Measurements from ENCODE around the gene ANXA6. TPM values are rescaled to one million over a fixed set of nuclear protein-coding genes. Genes with fewer than 3 reads are reported as not detected.
A peak's percentile ranks its signal among the peaks of the same experiment; 100 is the strongest.

ANXA6 gene
- total RNA-seq, 1 experiment from 2014 or later = 331 TPM

DNA sequence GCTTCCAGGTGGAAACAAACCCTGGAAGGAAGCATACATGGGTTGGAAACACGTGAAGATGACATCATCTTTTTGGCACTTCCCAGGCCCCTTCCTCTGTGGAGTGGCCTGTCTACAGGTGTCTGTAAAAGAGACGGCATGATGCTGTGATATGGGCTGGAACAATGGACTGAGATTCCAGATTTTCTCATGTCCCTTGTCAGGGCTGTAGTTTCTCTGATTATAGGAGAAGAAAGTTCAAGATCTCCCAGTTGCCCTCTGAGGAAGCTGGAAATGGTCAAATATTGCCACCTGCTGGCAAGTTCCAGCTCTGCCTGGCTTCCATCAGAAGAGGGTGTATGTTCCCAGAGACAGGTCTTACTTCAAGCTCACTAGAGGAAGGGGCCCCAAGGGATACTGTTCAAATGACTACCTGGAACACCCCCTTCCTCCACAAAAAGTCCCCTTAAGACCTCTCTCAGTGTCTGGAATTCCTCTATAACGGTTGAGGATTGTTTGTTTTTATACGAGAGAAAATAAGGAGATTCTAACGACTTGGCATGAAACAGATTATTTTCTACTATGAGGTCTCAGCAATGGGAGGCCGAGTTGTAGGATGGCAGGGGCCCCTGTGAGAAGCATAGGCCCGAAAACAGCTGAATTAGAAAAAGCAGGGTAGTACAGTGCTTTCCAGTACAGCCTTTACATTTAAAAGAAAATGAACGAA is 7.3 kb upstream of the ANXA6 start:
- no peak overlapping the region for H3K4me3 ChIP-seq
- H3K27me3 ChIP-seq = no peaks in the 10 kb centered on the region
- H3K9me3 ChIP-seq = no peaks in the 10 kb centered on the region
- H3K36me3 ChIP-seq = no peaks in the 10 kb centered on the region
- DNase-seq = peak; percentile 59

DNA sequence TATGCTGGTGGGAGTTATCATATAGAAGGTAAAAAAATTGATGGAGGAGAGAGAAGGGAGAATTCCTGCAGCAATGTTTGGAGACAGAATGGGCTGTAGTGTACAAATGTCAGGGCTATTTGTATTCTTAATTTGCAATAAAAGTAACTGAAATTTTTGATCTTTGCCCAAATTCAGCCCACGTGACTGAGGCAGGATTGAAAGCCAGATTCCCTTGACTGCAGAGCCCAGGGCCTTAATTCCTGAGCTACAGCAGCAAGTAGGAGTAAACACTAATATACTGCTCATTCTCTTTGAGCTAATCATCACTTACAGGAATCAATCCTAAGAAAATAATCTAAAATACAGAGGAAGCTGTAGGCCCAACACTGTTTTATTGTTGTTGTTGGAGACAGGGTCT is 5.2 kb upstream of the ANXA6 start:
- Histone ChIP-seq H3K36me3 (no peaks in the 10 kb centered on the region), H3K9me3 (no peaks in the 10 kb centered on the region), H3K27me3 (no peaks in the 10 kb centered on the region), H3K4me3 (no peak overlapping the region)
- DNase-seq = no peak

DNA sequence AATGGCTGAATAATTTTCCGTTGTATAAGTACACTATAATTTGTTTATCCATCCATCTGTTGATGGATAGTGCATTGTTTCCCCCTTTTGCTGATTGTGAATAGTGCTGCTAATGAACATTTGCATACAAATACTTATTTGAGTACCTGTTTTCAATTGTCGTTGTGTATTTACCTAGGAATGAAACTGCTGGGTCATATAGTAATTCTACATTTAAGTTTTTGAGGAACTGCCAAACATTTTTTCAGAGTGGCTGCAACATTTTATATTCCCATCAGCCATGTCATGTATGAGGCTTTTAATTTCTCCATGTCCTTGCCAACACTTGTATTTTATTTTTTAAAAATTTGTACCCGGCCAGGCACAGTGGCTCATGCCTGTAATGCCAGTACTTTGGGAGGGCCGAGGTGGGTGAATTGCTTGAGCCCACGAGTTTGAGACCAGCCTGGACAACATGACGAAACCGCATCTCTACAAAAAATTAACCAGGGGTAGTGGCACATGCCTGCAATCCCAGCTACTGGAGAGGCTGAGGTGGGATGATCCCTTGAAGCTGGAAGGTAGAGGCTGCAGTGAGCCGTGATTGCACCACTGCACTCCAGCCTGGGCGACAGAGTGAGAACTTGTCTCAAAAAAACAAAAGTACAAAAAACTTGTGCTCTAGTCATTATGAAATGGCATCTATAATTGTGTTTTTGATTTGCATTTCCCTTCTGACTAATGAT is 2.2 kb upstream of the ANXA6 start:
- H3K27me3 ChIP-seq = no peaks in the 10 kb centered on the region
- DNase-seq = no peak
- no peaks in the 10 kb centered on the region for H3K9me3 ChIP-seq
- peaks cover 8% of the 10 kb centered on the region; the same call in 1 of the 2 replicates for H3K36me3 ChIP-seq
- H3K4me3 ChIP-seq = no peak overlapping the region

DNA sequence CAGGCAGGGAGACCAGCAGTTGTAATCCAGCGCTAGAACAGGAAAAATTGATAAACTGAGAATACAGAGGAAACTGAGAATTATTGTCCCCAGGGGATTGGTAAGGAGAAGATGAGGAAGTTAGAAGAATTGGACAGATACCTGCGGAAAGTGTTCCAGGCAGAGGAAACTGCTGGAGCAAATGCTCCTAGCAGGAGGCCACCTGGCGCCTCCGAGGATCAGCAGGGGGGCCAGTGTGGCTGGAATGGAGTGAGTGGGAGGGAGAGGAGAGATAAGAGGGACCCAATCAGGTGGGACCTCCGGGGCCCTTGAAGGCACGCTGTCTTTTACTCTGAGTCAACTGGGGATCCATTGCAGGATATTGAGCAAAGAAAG is 695 bp upstream of the ANXA6 start:
- Histone ChIP-seq H3K9me3 (no peaks in the 10 kb centered on the region), H3K27me3 (no peaks in the 10 kb centered on the region), H3K36me3 (peaks cover 18% of the 10 kb centered on the region), H3K4me3 (peak overlapping the region; percentile 84)
- DNase-seq = no peak

DNA sequence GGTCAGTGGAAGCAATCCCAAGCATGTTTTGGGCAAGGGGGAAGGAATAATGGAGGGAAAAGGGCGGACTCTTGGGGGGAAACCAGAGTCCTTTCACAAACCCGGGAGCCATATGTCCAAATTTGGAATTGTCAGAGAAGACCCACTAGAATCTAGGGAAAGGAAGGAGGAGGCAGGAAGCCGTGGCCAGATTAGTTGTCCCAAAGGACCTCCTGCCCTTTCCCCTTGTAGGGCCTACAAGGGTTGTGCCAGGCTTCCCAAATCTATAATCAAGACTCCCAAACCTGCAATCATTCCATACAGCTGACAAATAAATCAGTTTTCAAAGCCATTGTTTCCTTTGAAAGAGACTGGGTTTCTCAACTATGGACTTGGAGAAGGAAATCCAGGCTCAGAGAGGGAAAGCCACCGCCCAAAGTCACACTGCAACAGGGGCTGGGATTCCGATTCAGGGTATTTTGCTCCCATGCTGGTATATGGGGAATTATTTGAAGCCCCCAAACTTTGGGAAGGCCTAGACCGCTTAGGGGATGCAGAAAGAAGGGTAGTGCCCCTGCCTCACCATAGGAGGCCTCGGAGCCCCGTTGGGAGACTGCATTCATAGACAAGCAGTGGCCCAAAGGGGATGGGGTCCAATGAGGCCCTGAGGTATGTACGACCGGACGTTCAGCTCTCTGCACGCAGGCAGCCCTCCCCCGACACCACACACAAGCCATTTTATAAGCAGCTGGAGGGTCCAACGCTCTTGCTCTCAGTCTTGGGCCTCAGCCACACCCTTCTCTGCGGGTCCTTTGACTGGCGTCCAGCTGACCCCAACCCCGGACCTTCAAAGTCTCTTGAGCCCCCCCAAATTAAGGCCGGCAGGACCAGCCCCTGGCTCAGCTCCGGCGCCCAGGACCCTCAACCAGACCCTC is 815 bp downstream of the ANXA6 start:
- H3K36me3 ChIP-seq = peaks cover 20% of the 10 kb centered on the region
- H3K27me3 ChIP-seq = no peaks in the 10 kb centered on the region
- peak; percentile 60 for DNase-seq
- H3K4me3 ChIP-seq = peak overlapping the region; percentile 84
- H3K9me3 ChIP-seq = no peaks in the 10 kb centered on the region

DNA sequence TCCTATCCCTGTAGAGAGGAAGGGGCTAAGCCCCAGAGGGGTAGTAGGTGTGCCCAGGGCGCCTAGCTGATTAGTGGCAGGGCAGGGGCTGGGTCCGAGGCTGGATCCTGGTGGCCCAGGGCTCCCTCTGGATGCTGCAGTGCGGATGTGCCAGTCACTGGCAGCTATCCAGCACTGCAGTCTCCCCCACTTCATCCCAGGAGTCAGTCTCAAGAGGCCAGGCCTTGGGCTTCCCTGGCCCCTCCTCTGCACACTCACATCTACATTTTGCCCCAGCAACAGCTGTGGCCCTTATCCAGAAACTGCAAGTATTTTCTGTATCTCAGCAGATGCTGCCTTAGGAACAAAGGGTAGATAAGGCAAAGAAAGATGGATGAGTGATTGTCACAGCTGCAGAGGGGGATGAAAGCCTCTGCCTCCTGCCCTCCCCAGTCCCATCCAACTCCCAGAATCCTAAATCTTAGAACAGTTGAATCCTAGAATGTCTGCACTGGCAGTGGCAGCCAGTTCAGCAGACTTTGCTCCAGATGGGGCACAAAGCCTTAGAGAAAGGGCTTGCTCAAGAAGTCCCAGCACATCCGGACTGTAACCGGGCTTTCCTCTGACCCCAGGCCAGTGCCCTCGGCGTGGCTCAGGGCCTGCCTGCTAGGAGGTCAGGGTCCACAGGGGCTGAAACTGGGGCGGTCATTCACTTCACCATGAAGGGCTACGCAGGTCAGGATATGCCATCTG is 1.6 kb downstream of the ANXA6 start:
- H3K36me3 ChIP-seq = peaks cover 20% of the 10 kb centered on the region
- peak overlapping the region; percentile 84 for H3K4me3 ChIP-seq
- peak; percentile 11 for DNase-seq
- no peaks in the 10 kb centered on the region for H3K27me3 ChIP-seq
- no peaks in the 10 kb centered on the region for H3K9me3 ChIP-seq

DNA sequence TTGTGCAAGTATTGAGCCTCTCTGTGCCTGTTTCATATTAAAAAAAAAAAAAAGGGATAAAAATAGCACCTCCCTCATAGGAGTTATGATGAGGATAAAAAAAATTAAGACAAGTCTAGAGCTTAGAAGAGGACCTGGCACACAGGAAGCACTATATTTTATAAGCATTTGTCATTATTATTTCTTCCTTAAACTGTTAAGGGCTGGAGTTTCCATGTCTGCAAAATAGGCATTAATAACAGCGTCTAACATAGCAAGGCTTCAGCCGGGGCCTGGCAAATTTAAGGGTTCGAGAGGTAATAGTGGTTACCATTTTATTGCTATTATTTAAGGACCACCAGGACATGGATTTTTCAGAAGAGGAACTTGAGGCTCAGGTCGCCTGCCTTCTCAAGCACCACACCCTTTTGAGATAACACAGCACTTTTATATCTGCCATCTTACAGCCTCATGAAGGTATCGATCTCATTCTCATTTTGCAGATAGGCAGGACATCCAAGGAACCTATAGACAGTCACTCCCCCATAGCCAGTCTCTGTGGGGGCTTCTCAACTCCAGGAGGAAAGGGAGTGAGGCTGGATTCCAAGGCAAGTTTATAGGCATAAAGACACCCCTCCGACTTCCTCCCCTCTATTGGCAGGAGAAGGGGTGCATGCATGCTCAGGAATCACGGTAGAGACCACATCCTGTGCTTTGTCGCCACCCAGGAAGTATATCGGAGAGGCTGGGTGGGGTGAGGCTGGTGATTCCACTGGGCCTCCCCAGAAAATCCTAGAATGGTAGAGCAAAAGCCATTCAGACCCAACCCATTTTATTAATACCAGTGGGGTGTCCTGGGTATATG is 2.4 kb downstream of the ANXA6 start:
- Histone ChIP-seq H3K27me3 (no peaks in the 10 kb centered on the region), H3K9me3 (no peaks in the 10 kb centered on the region), H3K4me3 (no peak overlapping the region), H3K36me3 (peaks cover 20% of the 10 kb centered on the region)
- peak; percentile 42 for DNase-seq

DNA sequence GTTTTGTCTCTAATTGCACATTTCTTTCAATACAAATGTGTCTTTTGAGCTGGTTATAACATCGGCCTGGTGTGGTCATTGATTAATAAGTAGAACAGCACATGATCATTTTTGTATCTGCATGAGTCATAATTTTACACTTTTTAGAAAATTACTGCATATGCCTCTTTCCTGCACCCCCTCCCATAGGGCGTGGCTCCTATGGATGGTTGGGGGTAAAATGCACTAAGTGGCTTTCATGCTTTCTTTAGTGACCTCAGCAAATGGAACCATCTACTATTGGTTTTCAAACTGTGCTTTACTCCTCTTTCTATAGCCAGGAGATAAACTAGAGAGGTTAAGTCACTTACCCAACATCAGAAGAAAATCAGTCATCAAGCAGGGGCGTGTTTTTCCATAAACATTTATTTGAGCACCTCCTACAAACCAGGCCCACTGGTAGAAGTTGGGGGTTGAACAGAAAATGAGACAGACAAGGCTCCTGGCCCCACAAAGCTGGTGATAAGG is 3.8 kb downstream of the ANXA6 start:
- Histone ChIP-seq H3K36me3 (peaks cover 20% of the 10 kb centered on the region), H3K9me3 (no peaks in the 10 kb centered on the region), H3K4me3 (no peak overlapping the region), H3K27me3 (no peaks in the 10 kb centered on the region)
- no peak for DNase-seq

DNA sequence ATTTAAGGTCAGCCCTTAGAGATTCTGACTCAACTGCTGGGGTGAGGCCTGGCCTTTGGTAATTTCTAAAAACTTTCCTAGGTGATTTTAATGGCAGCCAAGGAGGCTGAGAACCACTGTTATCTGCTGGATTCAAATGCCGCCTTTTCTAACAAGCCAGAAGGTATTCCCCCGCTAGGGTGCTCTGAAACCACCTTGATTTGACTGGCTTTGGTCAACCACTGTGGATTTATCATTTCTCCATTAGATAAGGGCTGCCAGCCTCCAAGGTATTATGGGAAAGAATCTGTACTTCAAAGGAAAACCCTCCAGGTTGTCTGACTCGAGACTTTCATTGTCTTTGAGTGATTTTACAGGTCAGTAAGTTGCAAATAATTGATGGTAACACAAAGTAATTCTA is 4.3 kb downstream of the ANXA6 start:
- Histone ChIP-seq H3K27me3 (no peaks in the 10 kb centered on the region), H3K36me3 (peaks cover 21% of the 10 kb centered on the region), H3K4me3 (no peak overlapping the region), H3K9me3 (no peaks in the 10 kb centered on the region)
- no peak for DNase-seq

DNA sequence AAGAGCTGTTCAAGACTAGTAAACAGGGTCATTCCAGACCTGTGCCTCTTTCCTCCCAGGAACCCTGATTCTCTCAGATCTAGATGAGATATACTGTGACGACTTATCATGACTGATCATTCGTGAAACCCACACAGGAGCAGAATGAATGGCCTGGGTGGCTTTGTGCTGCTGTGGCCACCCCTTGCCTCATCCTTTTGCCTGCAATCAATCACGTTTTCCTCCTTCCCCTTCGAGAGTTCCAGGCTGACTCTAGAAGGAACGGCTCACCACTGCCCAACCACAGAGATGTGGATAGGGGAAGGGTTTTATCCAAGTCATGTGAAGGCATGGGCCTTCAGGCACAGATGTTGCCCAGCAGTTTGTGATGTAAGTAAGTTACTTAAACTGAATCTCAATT is 5.8 kb downstream of the ANXA6 start:
- H3K36me3 ChIP-seq = peaks cover 37% of the 10 kb centered on the region
- no peaks in the 10 kb centered on the region for H3K27me3 ChIP-seq
- DNase-seq = no peak
- H3K9me3 ChIP-seq = no peaks in the 10 kb centered on the region
- no peak overlapping the region for H3K4me3 ChIP-seq

DNA sequence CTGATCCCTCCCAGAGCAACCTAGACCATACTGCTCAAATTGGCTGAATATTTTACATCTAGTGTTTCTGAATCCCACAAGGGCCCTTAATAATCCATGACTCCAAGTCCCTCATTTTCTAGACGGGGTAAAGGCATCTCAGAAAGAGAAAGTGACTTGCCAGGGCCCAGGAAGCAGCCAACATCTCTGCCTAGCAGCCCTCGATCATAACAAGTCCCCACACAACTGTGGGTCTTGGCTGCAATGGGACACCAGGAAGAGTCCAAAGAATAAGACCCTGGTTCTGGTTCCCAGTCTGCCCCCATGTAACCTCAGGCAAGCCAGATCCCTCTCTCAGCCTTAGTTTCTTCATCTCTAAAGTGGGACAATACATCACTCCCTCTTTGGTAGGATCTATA is 6.3 kb downstream of the ANXA6 start:
- Histone ChIP-seq H3K4me3 (no peak overlapping the region), H3K27me3 (no peaks in the 10 kb centered on the region)

DNA sequence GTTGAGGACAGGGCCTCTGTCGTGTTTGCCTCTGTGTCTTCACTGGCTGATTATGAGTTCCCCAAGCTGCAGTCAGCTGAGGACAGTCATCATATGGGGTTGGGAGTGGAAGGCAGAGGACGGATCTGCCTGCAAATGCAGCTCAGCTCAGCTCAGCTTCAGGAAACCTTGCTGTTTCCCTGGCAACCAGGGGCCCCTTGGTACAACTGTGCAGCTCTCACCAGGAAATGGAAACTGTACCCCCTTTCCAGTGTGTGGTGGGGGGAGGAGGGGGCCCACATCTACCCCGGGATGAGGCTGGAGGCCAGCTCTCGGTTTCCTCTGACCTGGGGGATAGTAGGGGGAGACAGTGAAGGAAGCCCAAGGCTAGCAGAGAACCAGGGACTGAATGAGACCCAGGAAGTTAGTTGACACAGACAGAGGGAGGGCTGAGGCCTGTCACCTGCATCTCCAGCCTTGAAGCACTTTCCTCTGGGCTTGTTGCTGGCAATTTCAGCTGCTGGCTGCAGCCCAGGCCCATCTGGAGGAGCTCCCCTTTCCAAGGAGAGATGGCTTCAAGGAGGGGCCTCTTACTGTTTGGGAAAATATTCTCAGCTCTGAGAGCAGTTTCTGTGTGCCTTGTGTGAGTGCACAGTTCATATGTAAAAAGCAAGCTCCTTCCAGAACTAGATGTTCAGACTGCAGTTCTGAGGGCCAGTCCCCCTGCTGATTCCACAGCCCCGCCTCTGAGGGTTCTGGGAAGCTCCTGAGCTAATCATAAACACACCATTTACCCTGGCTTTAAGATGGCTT is 6.9 kb downstream of the ANXA6 start:
- DNase-seq = no peak
- no peaks in the 10 kb centered on the region for H3K27me3 ChIP-seq
- peaks cover 44% of the 10 kb centered on the region for H3K36me3 ChIP-seq
- no peaks in the 10 kb centered on the region for H3K9me3 ChIP-seq
- no peak overlapping the region for H3K4me3 ChIP-seq

More for the DNA sequence above, 6.3 kb downstream of the ANXA6 start:
- no peak for DNase-seq
- no peaks in the 10 kb centered on the region for H3K9me3 ChIP-seq
- peaks cover 42% of the 10 kb centered on the region for H3K36me3 ChIP-seq

DNA sequence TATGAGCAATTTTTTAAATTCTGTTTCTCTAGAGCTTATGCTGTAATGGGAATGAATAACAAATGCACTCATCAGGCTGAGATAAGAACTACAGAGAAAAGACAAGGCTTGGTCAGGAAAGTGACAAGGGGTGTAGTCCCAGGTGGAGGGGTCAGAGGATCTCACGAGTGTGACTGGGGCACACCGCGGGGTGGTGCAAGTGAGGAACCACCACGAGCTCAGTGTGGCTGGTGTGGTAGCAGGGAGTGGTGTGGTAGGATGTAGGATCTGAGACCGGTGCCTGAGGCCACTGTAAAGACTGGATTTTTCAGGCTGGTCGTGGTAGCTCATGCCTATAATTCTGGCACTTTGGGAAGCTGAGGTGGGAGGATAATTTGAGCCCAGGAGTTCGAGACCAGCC is 9.0 kb downstream of the ANXA6 start:
- Histone ChIP-seq H3K9me3 (no peaks in the 10 kb centered on the region), H3K36me3 (peaks cover 37% of the 10 kb centered on the region), H3K4me3 (no peak overlapping the region), H3K27me3 (no peaks in the 10 kb centered on the region)
- no peak for DNase-seq

DNA sequence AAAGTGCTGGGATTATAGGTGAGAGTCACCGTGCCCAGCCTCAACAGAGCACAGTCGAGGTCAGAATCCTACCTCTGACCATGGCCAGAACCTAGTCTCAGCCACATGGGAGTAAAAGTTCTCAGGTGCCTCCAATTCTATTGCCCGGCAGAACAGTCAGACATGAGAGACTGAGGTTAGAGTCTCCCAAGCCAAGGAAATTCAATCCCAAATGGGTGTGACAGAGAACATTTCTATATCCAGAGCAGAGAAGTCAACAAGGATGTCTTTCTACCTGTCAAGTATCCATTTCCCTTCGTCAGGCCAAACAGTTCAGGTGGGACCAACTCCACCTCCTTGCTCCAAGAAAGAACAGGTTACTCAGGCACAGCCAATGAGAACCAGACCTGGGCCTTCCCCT is 10.5 kb downstream of the ANXA6 start:
- Histone ChIP-seq H3K4me3 (no peak overlapping the region), H3K36me3 (peaks cover 34% of the 10 kb centered on the region), H3K9me3 (no peaks in the 10 kb centered on the region), H3K27me3 (no peaks in the 10 kb centered on the region)
- no peak for DNase-seq

DNA sequence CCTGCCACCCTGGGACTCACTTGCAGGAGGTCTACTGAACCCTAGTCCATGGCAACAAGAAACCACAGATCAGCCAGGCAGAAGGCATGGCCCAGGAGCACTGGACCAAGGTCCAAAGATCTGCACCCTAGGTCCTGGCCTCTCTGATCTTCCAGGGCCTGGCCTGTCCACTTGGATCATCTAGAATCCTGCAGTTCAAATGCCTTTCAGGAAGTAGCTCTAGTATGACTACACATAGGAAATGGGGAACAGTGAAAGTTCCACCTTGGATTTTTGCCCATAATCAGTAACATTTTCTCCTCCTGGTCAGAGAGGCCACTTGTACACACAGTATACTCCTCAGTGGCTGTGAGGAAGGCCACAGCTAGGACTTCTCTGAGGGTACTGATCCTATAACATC is 11.5 kb downstream of the ANXA6 start:
- Histone ChIP-seq H3K27me3 (no peaks in the 10 kb centered on the region), H3K4me3 (no peak overlapping the region), H3K9me3 (no peaks in the 10 kb centered on the region), H3K36me3 (peaks cover 36% of the 10 kb centered on the region)
- no peak for DNase-seq

All from MG63 (cell line).